HG02943 (cell line): ENCODE measurements around the gene GRAMD4.

Source experiments
- ATAC-seq: cut with Tn5 transposase; IDR thresholded peaks from one replicate; pipeline ENCODE4 v1.9.1; 2021; ENCODE audit warnings: mild to moderate bottlenecking, low read depth, moderate library complexity; ENCODE audit not compliant: unreplicated experiment

Gene GRAMD4

DNA sequence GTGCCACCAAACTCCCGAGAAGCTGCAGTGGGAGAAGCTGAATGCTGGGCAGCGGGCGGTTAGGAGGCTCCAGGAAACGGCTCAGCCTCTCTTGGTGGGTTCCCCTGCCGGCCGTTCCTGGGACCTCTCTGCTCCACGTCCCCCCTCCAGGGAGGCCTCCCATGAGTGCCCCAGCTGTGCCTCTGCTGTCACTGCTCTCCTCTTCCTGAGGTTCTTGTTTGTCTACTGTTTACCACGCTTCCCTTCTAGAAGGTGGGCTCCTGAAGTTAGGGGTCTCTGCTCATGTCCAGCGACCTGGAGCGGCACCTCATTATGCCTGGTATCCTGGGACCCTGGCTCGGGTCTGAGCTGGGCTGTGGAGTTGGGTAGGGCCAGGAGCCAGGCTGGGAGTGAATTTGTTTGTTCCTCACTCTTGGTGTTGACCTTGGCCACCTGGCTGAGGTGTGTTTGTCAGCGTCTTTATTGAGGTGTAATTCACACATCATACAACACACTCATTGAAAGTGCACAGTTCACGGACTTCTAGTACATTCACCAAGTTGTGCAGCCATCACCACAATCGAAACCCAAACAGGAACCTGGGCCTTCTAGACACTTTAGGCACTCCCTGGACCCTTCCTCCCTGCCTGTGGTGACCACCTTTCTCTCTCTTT lies 37.8 kb upstream of the GRAMD4 start:
- no peak for ATAC-seq

DNA sequence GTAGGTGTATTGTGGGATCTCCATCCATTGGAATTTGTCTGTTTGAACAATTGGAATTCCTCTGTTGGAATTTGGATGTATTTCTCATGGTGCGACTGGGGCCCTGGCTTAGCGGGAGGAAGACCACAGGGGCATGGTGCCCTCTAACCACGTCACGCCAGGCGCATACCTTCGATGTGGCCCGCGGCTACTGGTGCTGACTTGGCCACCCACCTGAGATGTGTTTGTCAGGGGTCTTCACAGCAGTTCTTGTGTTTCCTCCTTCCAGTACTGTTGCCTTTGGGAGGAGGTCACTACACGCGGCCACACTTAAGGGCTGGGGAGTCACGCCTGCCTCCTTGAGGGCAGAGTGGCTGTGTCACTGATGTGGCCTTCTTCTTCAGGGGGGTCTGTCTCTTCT lies 36.6 kb upstream of the GRAMD4 start:
- no peak for ATAC-seq

DNA sequence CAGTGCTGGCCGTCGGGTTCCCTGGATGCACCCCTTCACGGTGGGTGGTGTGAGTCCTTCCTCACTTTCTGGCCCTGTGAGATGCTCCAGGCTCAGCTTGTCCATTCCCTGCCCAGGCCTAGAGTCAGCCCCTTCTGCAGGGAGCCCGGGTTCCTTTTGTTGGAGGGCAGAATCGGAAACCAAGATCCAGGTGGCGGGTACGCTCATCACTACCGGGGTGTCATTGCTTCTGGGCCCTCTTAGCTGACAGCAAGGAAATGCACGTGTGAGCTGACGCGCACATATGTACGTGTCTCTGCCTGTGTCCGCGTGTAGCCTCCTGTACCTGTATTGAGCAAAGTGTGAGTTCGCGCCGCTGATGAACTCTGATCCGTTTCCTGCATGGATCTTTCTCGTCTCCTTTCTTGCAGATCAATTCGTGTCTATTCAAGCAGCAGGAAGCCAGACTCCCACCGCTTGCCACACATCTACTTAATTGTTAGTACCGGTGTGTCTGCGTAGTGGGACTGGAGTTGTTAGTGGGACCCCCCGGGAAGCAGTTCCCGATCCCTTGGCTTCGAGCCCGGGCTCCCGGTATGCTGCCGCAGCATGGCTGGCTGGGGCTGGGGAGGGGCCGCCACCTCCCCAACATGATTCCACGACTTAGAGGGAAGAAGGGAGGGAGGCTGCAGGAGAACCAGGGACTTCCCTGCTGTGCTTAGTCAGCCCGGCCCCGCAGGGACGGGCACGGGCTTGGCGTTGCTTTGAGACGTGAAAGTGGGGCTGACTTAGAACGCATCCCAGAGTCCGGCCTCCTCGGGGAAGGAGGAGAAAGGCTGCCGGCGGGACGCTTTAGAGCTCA lies 35.9 kb upstream of the GRAMD4 start:
- no peak for ATAC-seq

DNA sequence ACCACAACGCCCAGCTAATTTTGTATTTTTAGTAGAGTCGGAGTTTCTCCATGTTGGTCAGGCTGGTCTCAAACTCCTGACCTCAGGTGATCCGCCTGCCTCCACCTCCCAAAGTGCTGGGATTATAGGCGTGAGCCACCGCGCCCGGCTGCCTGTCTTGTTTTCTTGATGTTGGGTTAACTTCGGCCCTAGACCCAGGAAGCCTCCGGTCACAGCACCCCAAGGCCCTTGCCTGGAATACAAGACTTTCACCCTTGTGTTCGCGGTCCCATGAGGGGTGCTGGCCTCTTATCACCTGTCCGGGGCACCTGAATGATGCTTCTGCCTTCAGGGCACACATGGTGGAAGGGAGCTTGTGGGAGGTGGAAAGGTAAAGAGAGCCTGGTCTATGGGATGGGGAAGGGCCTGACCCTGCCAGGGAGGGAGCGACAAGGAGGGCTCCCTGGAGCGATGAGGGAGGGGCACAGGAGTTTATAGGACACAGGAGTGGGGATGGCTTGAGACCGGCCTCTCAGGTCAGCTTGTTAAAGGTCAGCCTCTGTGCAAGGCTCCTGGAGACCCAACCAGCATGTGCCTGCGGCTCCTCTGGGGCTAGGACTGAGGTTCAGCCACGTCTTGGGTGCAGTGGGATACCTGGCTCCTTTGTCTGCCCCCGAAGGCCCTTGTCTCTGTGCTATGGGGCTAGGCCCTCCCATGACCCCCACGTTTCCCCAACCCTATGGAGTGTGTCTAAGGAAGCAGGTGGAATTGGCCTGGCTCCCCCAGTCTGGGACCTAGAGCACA lies 34.7 kb upstream of the GRAMD4 start:
- no peak for ATAC-seq

DNA sequence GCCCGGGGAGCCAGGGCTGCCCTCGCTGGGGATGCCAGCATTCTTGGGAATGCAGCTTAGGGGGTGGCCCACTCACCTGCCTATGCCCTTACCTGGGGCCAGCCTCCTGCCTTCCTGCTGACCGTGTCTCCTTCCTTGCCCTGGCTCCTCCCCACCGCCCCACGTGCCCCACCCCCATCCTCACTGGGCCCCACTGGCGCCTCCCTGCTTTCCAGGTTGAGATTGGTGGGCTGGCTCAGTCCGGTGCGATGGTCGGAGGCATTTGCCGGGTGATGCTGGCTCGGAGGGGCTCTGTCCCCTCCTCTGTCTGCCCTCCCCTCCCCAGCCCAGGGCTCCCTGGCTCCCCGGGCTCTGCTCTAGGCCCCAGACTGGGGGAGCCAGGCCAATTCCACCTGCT lies 34.1 kb upstream of the GRAMD4 start:
- no peak for ATAC-seq

DNA sequence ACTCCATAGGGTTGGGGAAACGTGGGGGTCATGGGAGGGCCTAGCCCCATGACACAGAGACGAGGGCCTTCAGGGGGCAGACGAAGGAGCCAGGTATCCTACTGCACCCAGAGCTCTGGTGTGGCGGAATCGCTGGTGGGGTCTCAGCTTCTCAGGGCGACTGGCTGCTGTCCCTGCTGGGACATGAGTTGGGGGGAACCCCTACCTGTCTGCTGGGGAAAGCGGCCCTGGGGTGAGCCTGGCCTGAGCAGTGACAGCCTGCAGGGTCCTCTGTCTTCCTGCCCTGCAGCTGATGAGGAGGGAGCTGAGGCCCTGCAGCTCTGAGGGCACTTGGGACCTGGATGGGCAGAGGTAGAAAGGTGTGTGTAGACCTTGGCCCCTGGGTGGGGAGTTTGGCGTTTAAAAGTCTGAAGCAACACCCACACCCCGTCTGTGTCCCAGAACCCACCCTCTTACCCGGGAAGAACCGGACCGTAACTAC lies 33.6 kb upstream of the GRAMD4 start:
- ATAC-seq, result no peak

DNA sequence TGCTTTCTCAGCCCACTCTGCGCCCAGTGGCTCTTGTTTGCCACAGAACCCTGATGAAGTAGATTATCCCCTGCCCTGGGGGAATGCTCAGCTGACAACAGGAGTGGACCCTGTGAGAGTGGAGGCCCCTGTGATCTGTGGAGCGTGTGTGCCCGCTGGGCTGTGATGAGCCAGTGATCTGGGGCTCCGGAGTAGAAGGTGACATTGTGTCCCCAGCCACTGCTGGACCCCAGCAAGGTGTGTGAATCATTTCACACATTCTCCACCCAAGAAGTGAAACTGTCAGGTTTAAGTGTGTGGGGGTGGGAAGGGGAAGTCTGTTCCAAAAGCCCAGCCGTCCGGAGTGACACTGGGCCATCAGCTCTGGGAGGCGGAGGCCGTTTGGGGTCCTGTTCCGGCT lies 33.1 kb upstream of the GRAMD4 start:
- no peak for ATAC-seq

DNA sequence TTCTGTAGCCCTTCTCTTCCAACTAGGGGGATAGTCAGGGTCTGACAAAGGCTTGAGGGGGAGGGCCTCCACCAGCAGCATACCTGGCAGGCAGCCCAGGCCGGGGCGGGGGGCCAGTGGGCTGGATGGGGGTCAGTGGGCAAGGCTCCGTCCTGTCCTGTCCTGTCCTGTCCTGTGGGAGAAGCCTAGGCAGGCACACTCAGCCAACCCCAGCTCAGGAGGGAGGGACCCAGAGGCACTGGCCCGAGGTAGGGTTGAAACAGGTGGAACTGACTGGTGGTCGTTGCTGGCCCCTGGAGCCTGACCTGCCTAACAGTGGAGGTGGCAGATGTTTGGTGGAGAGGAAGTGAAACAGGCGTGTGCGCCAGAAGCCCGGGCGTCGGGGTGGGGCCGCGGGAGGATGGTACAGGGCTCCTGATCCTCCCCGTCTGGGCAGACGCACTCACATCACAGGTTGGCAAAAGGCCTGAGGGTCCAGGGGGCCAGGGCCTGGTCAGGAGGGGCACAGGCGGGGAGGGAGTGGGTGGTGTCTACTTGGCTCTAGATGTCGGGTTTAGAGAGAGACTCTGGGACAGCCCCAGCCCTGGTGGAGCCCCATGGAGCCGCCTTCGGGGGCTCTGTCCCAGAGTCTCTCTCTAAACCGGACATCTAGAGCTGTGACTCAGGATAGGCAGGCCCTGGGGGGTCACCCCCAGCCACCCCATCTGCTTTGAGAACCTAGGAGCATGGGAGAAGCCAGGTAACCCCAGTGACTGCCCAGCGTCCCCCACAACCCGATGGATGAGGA lies 32.5 kb upstream of the GRAMD4 start:
- no peak for ATAC-seq

DNA sequence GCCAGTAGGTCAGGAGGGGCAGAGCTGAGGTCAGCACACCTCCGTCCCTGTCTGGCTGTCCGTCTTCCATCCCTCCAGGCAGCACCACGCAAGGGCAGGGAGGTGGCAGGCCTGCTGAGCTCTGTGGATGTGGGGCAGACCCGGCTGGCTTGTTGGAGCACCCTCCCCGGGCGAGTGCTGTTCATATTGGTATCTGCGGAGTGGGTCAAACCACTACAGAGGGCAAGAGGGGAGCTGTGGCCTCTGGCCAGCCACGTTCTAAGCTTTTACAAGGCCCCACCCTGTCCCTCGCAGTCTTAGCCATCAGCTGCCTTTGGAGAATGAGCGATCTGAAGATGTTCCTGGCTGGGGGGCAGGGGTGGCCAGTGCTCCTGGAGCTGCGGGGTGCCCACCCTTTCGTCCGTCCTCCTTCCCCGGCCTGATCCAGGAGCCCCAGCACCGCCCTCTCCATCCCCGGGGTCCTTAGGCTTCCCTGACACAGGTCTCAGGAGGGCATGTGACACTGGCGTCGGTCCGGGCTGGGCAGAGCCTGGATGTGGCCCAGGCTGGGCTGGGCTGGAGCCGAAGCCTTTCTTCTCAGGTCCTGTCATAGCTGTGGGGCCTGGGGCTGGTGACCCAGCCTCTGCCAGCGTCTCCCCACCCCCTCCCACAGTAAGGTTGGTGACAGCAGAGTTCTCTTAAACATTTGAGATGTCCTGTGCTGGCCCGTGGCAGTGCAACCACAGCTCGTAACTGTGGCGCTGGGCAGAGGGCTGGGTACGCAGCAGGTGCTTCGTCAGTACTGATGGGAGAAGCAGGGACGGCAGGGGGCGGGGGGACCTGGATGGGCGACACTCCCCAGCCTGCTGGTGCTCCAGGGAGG lies 31.7 kb upstream of the GRAMD4 start:
- no peak for ATAC-seq

DNA sequence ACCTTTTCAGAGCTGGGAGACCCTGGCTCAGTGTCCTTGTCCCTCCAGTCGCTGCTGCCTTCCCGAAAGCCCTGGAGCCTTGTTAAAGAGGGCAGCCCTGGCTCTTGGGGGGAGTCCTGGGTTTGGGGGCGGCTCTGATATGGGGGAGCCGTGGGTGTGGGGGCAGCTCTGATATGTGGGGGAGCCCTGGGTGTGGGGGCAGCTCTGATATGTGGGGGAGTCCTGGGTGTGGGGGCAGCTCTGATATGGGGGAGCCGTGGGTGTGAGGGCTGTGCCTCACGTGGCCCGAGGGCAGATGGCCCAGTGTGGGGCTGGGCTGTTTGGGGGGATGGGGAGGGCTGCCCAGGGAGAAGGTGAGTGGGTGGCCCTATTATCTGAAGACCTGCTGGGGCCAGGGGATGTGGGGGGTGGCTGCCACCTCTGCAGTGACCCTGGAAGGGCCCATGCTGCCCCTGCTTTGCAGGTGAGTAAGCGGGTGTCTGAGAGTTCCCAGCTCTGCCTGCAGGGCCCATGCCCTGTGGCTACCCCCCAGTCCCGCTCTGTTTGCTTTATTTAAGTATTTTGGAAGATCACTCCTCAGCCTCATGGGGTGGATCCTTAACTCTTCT lies 30.9 kb upstream of the GRAMD4 start:
- ATAC-seq, result no peak

DNA sequence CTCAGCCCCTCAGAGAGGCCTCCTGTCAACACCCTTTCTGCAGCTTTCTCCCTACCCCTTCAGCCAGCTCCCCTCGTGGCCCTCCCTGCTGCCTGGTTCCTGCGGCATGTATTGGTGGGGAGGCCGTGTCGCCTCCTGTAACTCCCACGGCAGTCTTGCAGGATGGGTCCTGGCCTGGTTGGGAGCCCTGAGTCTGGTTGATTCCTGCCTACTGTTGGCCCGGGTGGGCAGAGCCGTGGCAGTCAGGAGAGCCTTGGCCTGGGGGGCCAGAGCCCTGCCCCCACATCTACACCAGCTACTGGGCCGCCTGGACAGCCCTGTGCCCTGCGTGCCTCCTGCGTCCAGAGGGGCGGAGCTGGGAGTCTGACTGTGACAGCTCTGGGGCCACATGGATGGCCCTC lies 30.3 kb upstream of the GRAMD4 start:
- ATAC-seq, result no peak

DNA sequence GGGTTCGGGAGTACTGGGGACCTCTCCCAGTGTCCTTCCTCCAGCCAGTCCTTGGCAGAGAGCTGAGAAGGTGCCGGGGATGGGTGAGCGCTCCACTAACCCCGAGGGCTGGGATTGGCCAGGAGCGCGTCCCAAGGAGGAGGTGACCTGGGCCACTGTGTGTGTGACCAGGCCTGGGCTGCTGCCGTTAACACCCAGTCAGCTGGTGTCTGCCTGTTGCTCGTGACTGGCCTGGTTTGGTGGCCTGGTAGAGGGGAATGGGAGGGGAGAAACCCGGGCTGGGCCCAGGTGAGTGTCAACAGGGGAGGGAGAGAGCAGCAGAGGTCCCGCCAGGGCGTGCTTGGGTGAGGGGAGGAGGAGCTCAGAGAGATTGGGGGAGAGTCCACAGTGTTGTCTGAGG lies 29.9 kb upstream of the GRAMD4 start:
- ATAC-seq, result no peak

DNA sequence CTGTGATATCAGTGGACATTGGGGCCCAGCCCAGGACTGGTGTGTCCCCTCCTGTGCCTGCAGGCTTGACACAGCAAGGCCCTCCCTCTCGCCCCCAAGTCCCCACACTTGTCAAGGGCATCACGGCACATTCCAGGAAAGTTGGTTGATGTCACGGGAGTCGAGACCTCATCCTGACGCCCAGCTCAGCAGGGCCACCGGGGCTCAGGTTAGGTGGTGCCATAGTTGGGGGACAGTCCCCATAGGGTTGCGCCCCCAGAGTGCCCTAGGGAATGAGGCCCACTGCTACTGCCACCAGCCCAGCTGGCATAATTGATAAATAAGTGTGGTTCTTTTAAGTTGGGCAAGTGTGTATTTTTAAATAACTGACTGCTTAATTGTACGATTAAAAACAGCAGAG lies 28.3 kb upstream of the GRAMD4 start:
- ATAC-seq, result no peak

DNA sequence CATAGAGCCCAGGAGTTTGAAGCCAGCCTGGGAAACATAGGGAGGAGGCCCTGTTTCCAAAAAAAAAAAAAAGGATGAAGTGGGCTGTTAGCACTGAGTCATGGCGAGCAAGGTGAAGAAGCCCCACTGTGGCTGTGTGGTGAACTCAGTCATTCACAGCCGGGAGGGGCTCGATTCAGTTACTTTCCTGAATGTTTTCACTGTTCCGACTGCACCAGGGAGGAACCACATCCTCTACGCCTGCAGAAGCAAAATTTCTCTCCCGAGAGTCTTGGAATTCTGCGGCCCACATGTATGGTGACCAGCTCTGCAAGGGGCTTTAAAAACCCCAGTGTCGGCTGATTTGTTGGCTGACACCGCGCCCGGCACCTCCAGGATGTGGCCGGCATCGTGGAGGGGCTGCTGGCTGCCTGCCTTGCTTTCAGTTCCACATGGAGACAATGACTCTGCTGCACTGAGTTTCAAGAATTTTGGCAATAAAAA lies 27.8 kb upstream of the GRAMD4 start:
- no peak for ATAC-seq

DNA sequence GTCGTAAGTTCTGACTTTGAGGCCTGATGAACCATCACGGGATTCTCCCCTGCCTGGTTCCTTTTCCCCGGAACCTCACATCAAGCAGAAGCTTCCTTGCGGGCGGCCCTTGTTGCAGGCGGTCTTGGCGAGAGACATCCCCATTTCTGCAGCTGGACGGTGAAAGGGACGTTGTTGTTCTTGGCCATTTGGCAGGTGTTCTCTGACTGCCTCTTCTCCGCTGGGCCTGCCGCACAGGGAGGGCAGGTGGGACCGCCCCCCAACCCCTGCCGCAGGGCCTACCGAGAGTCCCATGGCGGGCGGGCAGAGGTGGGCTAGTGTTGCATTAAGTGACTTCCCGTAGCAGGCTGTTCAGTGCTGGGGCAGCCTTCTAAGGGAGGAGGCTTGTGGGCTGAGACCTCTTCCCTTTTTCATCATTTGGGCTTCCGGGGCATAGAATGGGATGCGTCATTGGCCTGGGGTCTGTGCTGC lies 26.9 kb upstream of the GRAMD4 start:
- no peak for ATAC-seq

DNA sequence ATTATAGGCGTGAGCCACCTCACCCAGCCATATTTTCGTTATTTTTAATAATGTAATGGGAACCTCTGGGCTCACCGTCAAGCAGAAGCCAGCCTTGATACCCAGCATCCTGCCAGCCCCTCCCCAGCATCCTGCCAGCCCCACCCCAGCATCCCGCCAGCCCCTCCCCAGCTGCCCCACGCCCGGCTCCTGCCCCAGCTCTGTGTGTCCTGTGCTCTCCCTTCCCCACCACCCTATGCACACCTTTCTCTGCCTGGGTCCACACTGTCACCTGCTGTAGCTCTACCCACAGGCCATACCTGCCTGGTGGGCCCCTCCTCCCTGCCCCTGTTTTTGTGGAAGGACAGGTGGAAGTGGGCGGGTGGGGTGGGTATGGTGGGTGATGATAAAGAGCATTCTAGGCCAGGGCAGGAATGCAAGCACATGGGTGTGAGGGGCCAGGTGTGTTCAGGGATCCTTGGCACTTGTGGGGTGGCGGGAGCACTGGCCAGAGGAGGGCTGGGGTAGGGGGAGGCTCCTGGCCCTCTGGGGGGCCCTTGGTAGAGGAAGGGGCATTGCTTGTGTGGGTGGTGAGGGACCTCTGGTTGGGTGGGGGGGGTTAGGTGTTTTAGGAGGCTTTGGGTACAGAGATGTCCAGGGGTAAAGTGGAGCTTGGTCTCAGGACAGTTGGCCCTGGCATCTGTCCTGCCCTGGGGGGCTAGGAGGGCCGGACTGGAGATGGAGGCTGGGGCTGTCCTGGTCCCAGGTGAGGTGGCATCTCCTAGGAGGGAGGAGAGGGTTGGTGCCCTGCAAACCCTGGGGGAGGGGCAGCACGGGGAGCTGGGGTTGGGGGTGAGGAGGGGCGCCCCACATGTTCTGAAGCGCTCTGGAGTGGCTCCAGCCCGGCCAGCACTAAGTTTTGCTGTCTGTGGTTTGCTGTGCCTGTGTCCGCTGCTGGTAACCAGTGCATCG lies 25.9 kb upstream of the GRAMD4 start:
- ATAC-seq, result no peak

DNA sequence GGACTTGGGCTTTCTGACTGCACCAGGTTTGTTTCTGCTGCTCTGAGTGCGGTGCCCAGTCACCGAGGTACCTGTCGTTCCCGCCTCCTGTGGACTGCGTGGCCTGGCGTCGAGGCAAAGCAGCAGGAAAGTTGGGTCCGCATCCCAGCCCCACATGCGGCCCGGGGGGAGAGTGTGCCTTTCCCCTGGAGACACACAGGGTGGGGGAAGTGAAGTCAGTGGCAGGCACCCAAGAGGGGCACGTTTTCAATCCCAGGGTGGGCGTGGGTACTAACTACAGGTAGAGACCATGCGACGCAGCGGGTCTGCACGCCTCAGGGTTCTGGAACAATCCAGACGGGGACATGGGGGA lies 25.3 kb upstream of the GRAMD4 start:
- ATAC-seq, result no peak

DNA sequence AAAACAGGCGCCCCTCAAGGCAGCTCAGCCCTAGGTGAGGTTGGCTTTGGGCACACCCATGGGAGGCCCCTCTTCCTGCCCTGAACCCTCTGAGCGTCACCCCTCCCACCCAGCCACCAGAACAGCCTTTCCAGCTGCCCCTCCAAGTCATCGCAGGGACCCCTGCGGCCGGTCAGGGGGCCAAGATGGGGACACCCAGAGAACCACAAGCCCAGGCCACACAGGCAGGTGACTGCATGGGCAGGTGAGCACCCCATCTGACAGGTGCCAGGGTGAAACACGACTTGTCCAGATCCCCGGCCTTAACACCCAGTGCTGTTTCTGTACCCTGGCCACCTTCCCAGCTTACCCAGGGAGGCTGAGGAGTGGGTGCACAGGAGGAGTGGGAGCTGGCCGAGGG lies 24.6 kb upstream of the GRAMD4 start:
- no peak for ATAC-seq
